ENCODE data around the gene ABCA6.
A peak's percentile ranks its signal among the peaks of the same experiment; 100 is the strongest.
"Not testable (repeated sequence)": the region's sequence is repeated elsewhere in the genome, so short reads cannot be mapped to it uniquely, and the experiment has no call there.

The ABCA6 gene, protein sequence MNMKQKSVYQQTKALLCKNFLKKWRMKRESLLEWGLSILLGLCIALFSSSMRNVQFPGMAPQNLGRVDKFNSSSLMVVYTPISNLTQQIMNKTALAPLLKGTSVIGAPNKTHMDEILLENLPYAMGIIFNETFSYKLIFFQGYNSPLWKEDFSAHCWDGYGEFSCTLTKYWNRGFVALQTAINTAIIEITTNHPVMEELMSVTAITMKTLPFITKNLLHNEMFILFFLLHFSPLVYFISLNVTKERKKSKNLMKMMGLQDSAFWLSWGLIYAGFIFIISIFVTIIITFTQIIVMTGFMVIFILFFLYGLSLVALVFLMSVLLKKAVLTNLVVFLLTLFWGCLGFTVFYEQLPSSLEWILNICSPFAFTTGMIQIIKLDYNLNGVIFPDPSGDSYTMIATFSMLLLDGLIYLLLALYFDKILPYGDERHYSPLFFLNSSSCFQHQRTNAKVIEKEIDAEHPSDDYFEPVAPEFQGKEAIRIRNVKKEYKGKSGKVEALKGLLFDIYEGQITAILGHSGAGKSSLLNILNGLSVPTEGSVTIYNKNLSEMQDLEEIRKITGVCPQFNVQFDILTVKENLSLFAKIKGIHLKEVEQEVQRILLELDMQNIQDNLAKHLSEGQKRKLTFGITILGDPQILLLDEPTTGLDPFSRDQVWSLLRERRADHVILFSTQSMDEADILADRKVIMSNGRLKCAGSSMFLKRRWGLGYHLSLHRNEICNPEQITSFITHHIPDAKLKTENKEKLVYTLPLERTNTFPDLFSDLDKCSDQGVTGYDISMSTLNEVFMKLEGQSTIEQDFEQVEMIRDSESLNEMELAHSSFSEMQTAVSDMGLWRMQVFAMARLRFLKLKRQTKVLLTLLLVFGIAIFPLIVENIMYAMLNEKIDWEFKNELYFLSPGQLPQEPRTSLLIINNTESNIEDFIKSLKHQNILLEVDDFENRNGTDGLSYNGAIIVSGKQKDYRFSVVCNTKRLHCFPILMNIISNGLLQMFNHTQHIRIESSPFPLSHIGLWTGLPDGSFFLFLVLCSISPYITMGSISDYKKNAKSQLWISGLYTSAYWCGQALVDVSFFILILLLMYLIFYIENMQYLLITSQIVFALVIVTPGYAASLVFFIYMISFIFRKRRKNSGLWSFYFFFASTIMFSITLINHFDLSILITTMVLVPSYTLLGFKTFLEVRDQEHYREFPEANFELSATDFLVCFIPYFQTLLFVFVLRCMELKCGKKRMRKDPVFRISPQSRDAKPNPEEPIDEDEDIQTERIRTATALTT (N-terminal part only)

GRCh38 chr17:69141431-69142174 is at the start of gene ABCA6:
TSS of gene ABCA6 (minus strand) at chr17:69141895. CDS start at chr17:69140703, 1,192 bp downstream.
- intact Hi-C loops (cut with micrococcal nuclease): loop anchor here (5.0 kb wide), 1 partner anchor 36 kb away; no protein-coding TSS in a partner anchor
- H3K4me3 Mint-ChIP-seq: peak within 1 kb of the TSS; percentile 60
- no peaks in the 10 kb centered on the region for H3K27me3 Mint-ChIP-seq
- H3K36me3 Mint-ChIP-seq (ENCODE audit: low read depth): peaks cover 63% of the 10 kb centered on the region
- H3K4me1 Mint-ChIP-seq (ENCODE audit: low read depth): peaks cover 32% of the 10 kb centered on the region
- H3K9me3 Mint-ChIP-seq: peaks cover 30% of the 10 kb centered on the region
- H3K27ac Mint-ChIP-seq: peak within 1 kb of the TSS; percentile 99

GRCh38 chr17:69188796-69189195 is 47.1 kb upstream of the ABCA6 start:
- H3K27ac Mint-ChIP-seq: no peak overlapping the region
- H3K36me3 Mint-ChIP-seq (ENCODE audit: low read depth): peaks cover 20% of the 10 kb centered on the region
- peaks cover 11% of the 10 kb centered on the region for H3K4me1 Mint-ChIP-seq (ENCODE audit: low read depth)
- intact Hi-C loops (cut with micrococcal nuclease): no loop called here
- H3K27me3 Mint-ChIP-seq: no peaks in the 10 kb centered on the region
- H3K9me3 Mint-ChIP-seq: peaks cover 20% of the 10 kb centered on the region
- no peak overlapping the region for H3K4me3 Mint-ChIP-seq

DNA sequence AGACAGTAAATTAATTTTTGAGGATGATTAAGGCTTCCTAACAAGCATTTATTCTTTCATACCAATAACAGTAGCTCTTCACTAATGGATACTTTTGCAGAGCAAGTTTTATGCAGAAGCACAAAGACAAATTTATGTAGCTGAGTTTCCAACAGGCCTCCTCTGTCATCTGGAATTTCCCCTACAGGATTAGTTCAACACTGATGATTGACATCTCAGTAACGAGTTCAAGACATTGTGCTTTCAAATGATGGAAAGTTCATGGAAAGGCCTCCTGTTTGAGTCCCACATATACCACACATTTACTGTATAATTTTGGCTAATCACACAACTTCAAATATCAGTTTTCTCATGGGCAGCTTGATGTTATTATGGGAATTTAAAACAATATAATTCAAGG is 46.4 kb upstream of the ABCA6 start:
- intact Hi-C loops (cut with micrococcal nuclease): no loop called here
- Mint-ChIP-seq H3K4me3 (no peak overlapping the region), H3K27ac (no peak overlapping the region), H3K27me3 (no peaks in the 10 kb centered on the region), H3K4me1 (ENCODE audit: low read depth) (peaks cover 11% of the 10 kb centered on the region), H3K9me3 (peaks cover 28% of the 10 kb centered on the region), H3K36me3 (ENCODE audit: low read depth) (peaks cover 20% of the 10 kb centered on the region)

GRCh38 chr17:69187294-69187693 is 45.6 kb upstream of the ABCA6 start:
- H3K9me3 Mint-ChIP-seq: peaks cover 28% of the 10 kb centered on the region
- no peaks in the 10 kb centered on the region for H3K27me3 Mint-ChIP-seq
- H3K27ac Mint-ChIP-seq: no peak overlapping the region
- H3K36me3 Mint-ChIP-seq (ENCODE audit: low read depth): peaks cover 14% of the 10 kb centered on the region
- H3K4me3 Mint-ChIP-seq: no peak overlapping the region
- intact Hi-C loops (cut with micrococcal nuclease): no loop called here
- H3K4me1 Mint-ChIP-seq (ENCODE audit: low read depth): peaks cover 11% of the 10 kb centered on the region

GRCh38 chr17:69179227-69179952 is 37.7 kb upstream of the ABCA6 start:
- Mint-ChIP-seq H3K27me3 (no peaks in the 10 kb centered on the region), H3K36me3 (ENCODE audit: low read depth) (peaks cover 21% of the 10 kb centered on the region), H3K4me3 (no peak overlapping the region), H3K27ac (no peak overlapping the region), H3K4me1 (ENCODE audit: low read depth) (peaks cover 19% of the 10 kb centered on the region), H3K9me3 (peaks cover 14% of the 10 kb centered on the region)
- intact Hi-C loops (cut with micrococcal nuclease): loop anchor here (5.0 to 10.0 kb wide), 3 partner anchors 37 to 55 kb away; partner anchors contain the start of genes ABCA10 and ABCA6

GRCh38 chr17:69176457-69176795 is 34.7 kb upstream of the ABCA6 start:
- intact Hi-C loops (cut with micrococcal nuclease): loop anchor here (5.0 to 10.0 kb wide), 3 partner anchors 34 to 52 kb away; partner anchors contain the start of genes ABCA10 and ABCA6
- Mint-ChIP-seq H3K27ac (peak overlapping the region; percentile 83), H3K9me3 (peaks cover 14% of the 10 kb centered on the region)

DNA sequence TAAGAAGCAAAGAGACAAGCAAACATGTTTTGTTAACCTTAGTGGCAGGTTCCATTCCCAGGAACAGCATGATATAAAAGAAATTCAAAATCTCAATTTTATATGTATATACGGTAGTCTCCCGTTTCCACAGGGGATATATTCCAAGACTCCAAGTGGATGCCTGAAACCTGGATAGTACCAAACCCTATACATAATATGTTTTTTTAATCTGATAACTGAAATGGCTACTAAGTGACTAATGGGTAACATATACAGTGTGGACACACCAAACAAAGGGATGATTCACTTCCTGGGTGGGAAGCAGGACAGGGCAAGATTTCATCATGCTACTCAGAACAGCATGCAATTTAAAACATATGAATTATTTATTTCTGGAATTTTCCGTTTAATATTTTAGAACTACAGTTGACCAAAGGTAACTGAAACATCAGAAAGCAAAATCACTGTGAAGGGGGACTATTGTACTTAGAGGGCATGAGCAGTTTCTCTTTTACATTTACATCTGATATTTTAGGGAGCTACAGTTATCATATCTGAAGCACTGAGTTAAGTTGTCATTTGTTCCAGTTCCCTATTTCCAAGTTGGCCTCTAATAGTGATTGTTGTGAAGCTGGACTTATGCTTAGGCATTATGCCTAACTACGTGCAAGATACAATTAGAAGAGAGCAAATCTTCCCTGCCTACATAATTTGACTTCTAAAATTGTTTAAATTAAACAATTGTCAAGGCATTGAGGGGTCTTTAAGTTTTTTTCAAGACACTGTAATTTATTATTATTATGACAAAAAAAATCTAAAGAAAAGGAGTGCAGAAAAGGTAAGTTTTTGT is 34.1 kb upstream of the ABCA6 start:
- H3K4me3 Mint-ChIP-seq: no peak overlapping the region
- H3K36me3 Mint-ChIP-seq (ENCODE audit: low read depth): peaks cover 47% of the 10 kb centered on the region

More at GRCh38 chr17:69176457-69176795, 34.7 kb upstream of the ABCA6 start:
- H3K36me3 Mint-ChIP-seq (ENCODE audit: low read depth): peaks cover 46% of the 10 kb centered on the region
- no peak overlapping the region for H3K4me3 Mint-ChIP-seq
- peaks cover 30% of the 10 kb centered on the region for H3K4me1 Mint-ChIP-seq (ENCODE audit: low read depth)
- no peaks in the 10 kb centered on the region for H3K27me3 Mint-ChIP-seq

DNA sequence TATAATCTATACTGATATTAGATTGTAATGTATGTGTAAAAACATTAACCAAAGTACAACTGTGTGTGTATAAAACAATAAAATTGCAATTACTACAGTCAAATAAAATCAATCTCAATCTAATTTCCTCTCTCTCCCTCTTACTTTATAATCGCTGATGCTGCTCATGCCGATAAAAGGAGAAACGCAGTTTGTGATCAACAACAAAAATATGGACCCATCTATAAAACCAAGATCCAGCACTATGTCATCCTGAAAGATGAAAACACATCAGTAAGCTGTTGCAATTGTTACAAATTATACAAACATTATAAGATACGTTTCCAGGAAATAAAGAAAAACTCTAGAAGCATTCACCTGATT is 33.5 kb upstream of the ABCA6 start:
- H3K27me3 Mint-ChIP-seq: no peaks in the 10 kb centered on the region
- H3K9me3 Mint-ChIP-seq: peaks cover 21% of the 10 kb centered on the region
- intact Hi-C loops (cut with micrococcal nuclease): loop anchor here (5.0 to 10.0 kb wide), 3 partner anchors 33 to 50 kb away; partner anchors contain the start of genes ABCA10 and ABCA6
- H3K4me1 Mint-ChIP-seq (ENCODE audit: low read depth): peaks cover 42% of the 10 kb centered on the region
- H3K36me3 Mint-ChIP-seq (ENCODE audit: low read depth): peaks cover 53% of the 10 kb centered on the region
- peak overlapping the region; percentile 83 for H3K27ac Mint-ChIP-seq
- no peak overlapping the region for H3K4me3 Mint-ChIP-seq

More for the DNA sequence above, 34.1 kb upstream of the ABCA6 start:
- H3K9me3 Mint-ChIP-seq: peaks cover 20% of the 10 kb centered on the region
- intact Hi-C loops (cut with micrococcal nuclease): loop anchor here (5.0 to 10.0 kb wide), 3 partner anchors 34 to 51 kb away; partner anchors contain the start of genes ABCA10 and ABCA6
- H3K4me1 Mint-ChIP-seq (ENCODE audit: low read depth): peaks cover 36% of the 10 kb centered on the region
- peak overlapping the region; percentile 83 for H3K27ac Mint-ChIP-seq
- H3K27me3 Mint-ChIP-seq: no peaks in the 10 kb centered on the region

GRCh38 chr17:69173118-69173517 is 31.4 kb upstream of the ABCA6 start:
- H3K4me1 Mint-ChIP-seq (ENCODE audit: low read depth): peaks cover 48% of the 10 kb centered on the region
- peaks cover 69% of the 10 kb centered on the region for H3K36me3 Mint-ChIP-seq (ENCODE audit: low read depth)
- peak overlapping the region; percentile 83 for H3K27ac Mint-ChIP-seq
- intact Hi-C loops (cut with micrococcal nuclease): loop anchor here (10.0 kb wide), 2 partner anchors 48 to 52 kb away; partner anchors contain the start of gene ABCA10
- H3K27me3 Mint-ChIP-seq: no peaks in the 10 kb centered on the region
- H3K4me3 Mint-ChIP-seq: no peak overlapping the region
- H3K9me3 Mint-ChIP-seq: peaks cover 37% of the 10 kb centered on the region

DNA sequence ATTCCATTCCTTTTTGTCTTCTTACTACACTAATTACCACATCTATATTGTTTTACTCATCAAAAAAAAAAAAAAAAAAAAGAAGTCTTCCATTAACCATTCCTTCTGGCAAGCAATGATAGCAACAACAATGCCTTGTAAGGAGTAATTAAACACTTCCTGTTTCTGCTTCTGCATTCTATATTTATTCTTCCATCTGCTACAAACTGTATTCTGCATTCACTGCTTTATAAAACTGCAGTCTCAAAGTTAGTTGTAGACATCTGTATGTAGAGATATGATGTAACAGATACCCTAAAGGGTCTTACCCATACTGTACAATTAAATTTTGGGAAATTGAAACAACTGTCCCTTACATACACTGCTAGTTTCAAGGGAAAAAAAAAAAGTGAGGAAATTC is 28.7 kb upstream of the ABCA6 start:
- Mint-ChIP-seq H3K4me1 (ENCODE audit: low read depth) (peaks cover 33% of the 10 kb centered on the region), H3K4me3 (no peak overlapping the region), H3K27ac (peak overlapping the region; percentile 84), H3K36me3 (ENCODE audit: low read depth) (peaks cover 74% of the 10 kb centered on the region), H3K27me3 (no peaks in the 10 kb centered on the region), H3K9me3 (peaks cover 56% of the 10 kb centered on the region)
- intact Hi-C loops (cut with micrococcal nuclease): loop anchor here (10.0 kb wide), 2 partner anchors 46 to 54 kb away; partner anchors contain the start of gene ABCA10

GRCh38 chr17:69168642-69169041 is 26.9 kb upstream of the ABCA6 start:
- peaks cover 34% of the 10 kb centered on the region for H3K4me1 Mint-ChIP-seq (ENCODE audit: low read depth)
- H3K27ac Mint-ChIP-seq; H3K27me3 Mint-ChIP-seq; H3K4me3 Mint-ChIP-seq; intact Hi-C loops (cut with micrococcal nuclease): not testable (repeated sequence)
- H3K36me3 Mint-ChIP-seq (ENCODE audit: low read depth): peaks cover 69% of the 10 kb centered on the region
- peaks cover 59% of the 10 kb centered on the region for H3K9me3 Mint-ChIP-seq

Measured in dendritic cell treated with granulocyte-macrophage colony-stimulating factor and Interleukin-4, amounts not matched to agents 40 ng/mL and 50 ng/mL, for 4 days (primary cell).